NT2/D1 (cell line): ENCODE results near the gene ASPSCR1.
"Not testable (repeated sequence)": the region's sequence is repeated elsewhere in the genome, so short reads cannot be mapped to it uniquely, and the experiment has no call there.

ENCODE experiments used
- DNase-seq: peaks from one replicate; pipeline ENCODE4 v3.0.0-alpha.2; 2011; ENCODE audit warnings: low read depth, low spot score
- H3K27me3 ChIP-seq: 2 replicates; pipeline ENCODE4 v1.6.0; 2011; ENCODE audit warnings: mild to moderate bottlenecking; ENCODE audit not compliant: insufficient read length, insufficient read depth
- H3K36me3 ChIP-seq: 2 replicates; pipeline ENCODE4 v1.6.1; 2011; ENCODE audit warnings: mild to moderate bottlenecking, low read length, mixed read lengths; ENCODE audit not compliant: insufficient read depth, insufficient read length
- H3K4me1 ChIP-seq: 2 replicates; pipeline ENCODE4 v1.5.1; 2011; ENCODE audit not compliant: insufficient read depth, insufficient read length
- H3K4me3 ChIP-seq: 2 replicates; pipeline ENCODE4 v1.5.1; 2011; ENCODE audit warnings: low read depth; ENCODE audit not compliant: insufficient read length
- H3K9ac ChIP-seq: 2 replicates; pipeline ENCODE4 v1.6.0; 2011; ENCODE audit warnings: low read depth; ENCODE audit not compliant: insufficient read length
- H3K9me3 ChIP-seq: 2 replicates; pipeline ENCODE4 v1.5.1; 2011; ENCODE audit warnings: mild to moderate bottlenecking, low read length; ENCODE audit not compliant: insufficient read depth
- SUZ12 ChIP-seq: IDR thresholded peaks from 2 replicates; pipeline ENCODE4 v1.6.1; 2011; ENCODE audit not compliant: insufficient read length, insufficient read depth; ENCODE audit errors: extremely low read depth
- YY1 ChIP-seq: IDR thresholded peaks from 2 replicates; pipeline ENCODE4 v1.6.1; 2011; ENCODE audit not compliant: insufficient read length, insufficient read depth
- ZNF274 ChIP-seq: IDR thresholded peaks from 2 replicates; pipeline ENCODE4 v1.6.1; 2011; ENCODE audit warnings: mild to moderate bottlenecking, low read depth, low read length

Gene ASPSCR1

GRCh38 chr17:81973432-81973831 lies 4.0 kb upstream of the ASPSCR1 start:
- TF ChIP-seq YY1 (no peak), ZNF274 (no peak), SUZ12 (no peak)
- DNase-seq: no peak
- H3K36me3 ChIP-seq: no peaks in the 10 kb centered on the region
- peaks cover 5% of the 10 kb centered on the region for H3K4me1 ChIP-seq
- no peak overlapping the region for H3K4me3 ChIP-seq
- H3K27me3 ChIP-seq: peaks cover 19% of the 10 kb centered on the region
- no peak overlapping the region for H3K9ac ChIP-seq
- H3K9me3 ChIP-seq: peaks cover 22% of the 10 kb centered on the region; the same call in 1 of the 2 replicates

- Histone ChIP-seq H3K9me3 (peaks cover 22% of the 10 kb centered on the region; the same call in 1 of the 2 replicates), H3K36me3 (peaks cover 16% of the 10 kb centered on the region), H3K27me3 (peaks cover 15% of the 10 kb centered on the region), H3K4me3 (peak overlapping the region; percentile 89), H3K4me1 (peaks cover 14% of the 10 kb centered on the region), H3K9ac (peak overlapping the region; percentile 94)
- no peak for DNase-seq
- TF ChIP-seq SUZ12 (no peak), ZNF274 (no peak), YY1 (no peak)
These were observed 858 bp upstream of the ASPSCR1 start for GRCh38 chr17:81976332-81977210.

- Histone ChIP-seq H3K4me1 (peaks cover 14% of the 10 kb centered on the region), H3K36me3 (peaks cover 26% of the 10 kb centered on the region), H3K27me3 (peaks cover 15% of the 10 kb centered on the region), H3K9ac (peak overlapping the region; percentile 75), H3K4me3 (peak overlapping the region; percentile 25), H3K9me3 (peaks cover 6% of the 10 kb centered on the region; the same call in 1 of the 2 replicates)
- no peak for DNase-seq
- TF ChIP-seq SUZ12: no peak
- no peak for TF ChIP-seq YY1
- TF ChIP-seq ZNF274: no peak
These were observed 1.3 kb downstream of the ASPSCR1 start for GRCh38 chr17:81978524-81979298.

GRCh38 chr17:81980122-81980521 lies 2.7 kb downstream of the ASPSCR1 start:
- Histone ChIP-seq H3K9ac (no peak overlapping the region), H3K4me3 (no peak overlapping the region), H3K4me1 (peaks cover 17% of the 10 kb centered on the region), H3K9me3 (no peaks in the 10 kb centered on the region), H3K36me3 (peaks cover 39% of the 10 kb centered on the region), H3K27me3 (peaks cover 15% of the 10 kb centered on the region)
- TF ChIP-seq YY1 (no peak), SUZ12 (no peak), ZNF274 (no peak)
- DNase-seq: no peak

- TF ChIP-seq ZNF274 (no peak), SUZ12 (no peak), YY1 (no peak)
- Histone ChIP-seq H3K36me3 (peaks cover 46% of the 10 kb centered on the region), H3K9me3 (no peaks in the 10 kb centered on the region), H3K4me3 (no peak overlapping the region), H3K27me3 (peaks cover 13% of the 10 kb centered on the region), H3K9ac (no peak overlapping the region), H3K4me1 (peaks cover 18% of the 10 kb centered on the region)
- DNase-seq: no peak
These were observed 3.4 kb downstream of the ASPSCR1 start for GRCh38 chr17:81980707-81981343.

GRCh38 chr17:81981511-81981910 lies 4.1 kb downstream of the ASPSCR1 start:
- H3K4me3 ChIP-seq, DNase-seq, H3K9ac ChIP-seq, H3K27me3 ChIP-seq, H3K9me3 ChIP-seq: not testable (repeated sequence)
- Histone ChIP-seq H3K36me3 (peaks cover 52% of the 10 kb centered on the region), H3K4me1 (peaks cover 16% of the 10 kb centered on the region)
